Gastroesophageal sphincter (tissue), 4 donors: Measurements from ENCODE around the gene IMP4. TPM values are rescaled to one million over a fixed set of nuclear protein-coding genes. Genes with fewer than 3 reads are reported as not detected.

Source experiments
- ATAC-seq: fragments of 150-250 bp; one replicate; pipeline ENCODE4 v1.9.1; 2016; ENCODE audit warnings: mild to moderate bottlenecking, moderate library complexity
- H3K27ac ChIP-seq, 4 donors: fragments of 200-600 bp; sonication (generic) in 3 of 4; 1 replicate in 3 of 4; 2 replicates in 1 of 4; pipeline ENCODE4 v1.5.1; 2016 to 2019
- H3K27me3 ChIP-seq: fragments of 200-600 bp; sonication (generic); one replicate; pipeline ENCODE4 v1.5.1; 2019
- H3K36me3 ChIP-seq, 2 donors: fragments of 200-600 bp; sonication (generic); one replicate each; pipeline ENCODE4 v1.5.1; 2019; ENCODE audit warnings: control low read depth in 1 of 2
- H3K4me1 ChIP-seq, 3 donors: fragments of 200-600 bp; sonication (generic); 1 replicate in 2 of 3; 2 replicates in 1 of 3; pipeline ENCODE4 v1.5.1; 2016 to 2019; ENCODE audit warnings: control low read depth in 2 of 3
- H3K4me3 ChIP-seq, 2 donors: fragments of 200-600 bp; sonication (generic); one replicate each; pipeline ENCODE4 v1.5.1; 2019; ENCODE audit warnings: mild to moderate bottlenecking in 1 of 2, moderate library complexity in 1 of 2
- H3K9me3 ChIP-seq, 3 donors: fragments of 200-600 bp; sonication (generic); one replicate each; pipeline ENCODE4 v1.5.1; 2017 to 2019; ENCODE audit warnings: control low read depth in 2 of 3
- CTCF ChIP-seq, 4 experiments: fragments of 200-600 bp in 2 of 4; fragments of 450-650 bp in 2 of 4; sonication (generic) in 1 of 4; IDR thresholded peaks; one replicate each; pipeline ENCODE4 v1.5.1; 2017 to 2019; ENCODE audit warnings: antibody characterized with exemption in 4 of 4, mild to moderate bottlenecking in 2 of 4, moderate library complexity in 2 of 4
- EP300 ChIP-seq: sonication (generic); formaldehyde crosslinking; IDR thresholded peaks from one replicate; pipeline ENCODE4 v1.6.1; 2017; ENCODE audit warnings: antibody characterized with exemption, mild to moderate bottlenecking
- POLR2A ChIP-seq, 2 donors: fragments of 450-650 bp; IDR thresholded peaks; one replicate each; pipeline ENCODE4 v1.6.1; 2017; ENCODE audit warnings: antibody characterized with exemption in 2 of 2, mild to moderate bottlenecking in 2 of 2, moderate library complexity in 1 of 2
- POLR2AphosphoS5 ChIP-seq: sonication (generic); formaldehyde crosslinking; IDR thresholded peaks from one replicate; pipeline ENCODE4 v1.6.1; 2017; ENCODE audit warnings: antibody characterized with exemption
- WGBS, 2 donors: methylation state at CpG; one replicate each; pipeline ENCODE4 v1.1.5; 2018; ENCODE audit warnings: low coverage in 1 of 2; 5-methylcytosine and 5-hydroxymethylcytosine counted together
- total RNA-seq, 4 donors: library from RNA; depleted of rRNA; stranded (reverse); fragments of >200 nt; gene quantifications; one replicate each; pipeline ENCODE4 v1.1.0, GENCODE V29; 2016

The IMP4 gene
- total RNA-seq, 4 donors from 2014 or later = 78.8 to 143 (median 113) TPM

GRCh38 chr2:130375291-130376266 lies 32.9 kb downstream of the IMP4 start:
- no peak overlapping the region for H3K27ac ChIP-seq
- no peaks in the 10 kb centered on the region for H3K27me3 ChIP-seq
- H3K36me3 ChIP-seq = peaks cover 0 to 27% of the 10 kb centered on the region in 2 donors
- H3K9me3 ChIP-seq = no peaks in the 10 kb centered on the region
- WGBS, 2 donors = 91 to 94% methylated on average over 12 to 19 of the region's 19 CpGs
- H3K4me1 ChIP-seq = peaks cover 0 to 36% (median 17%) of the 10 kb centered on the region in 3 donors
- no peak for ATAC-seq
- TF ChIP-seq CTCF (IDR thresholded peaks at IDR 0.05) (no peak), POLR2A (IDR thresholded peaks at IDR 0.05) (no peak), EP300 (no peak), POLR2AphosphoS5 (no peak)
- no peak overlapping the region for H3K4me3 ChIP-seq

DNA sequence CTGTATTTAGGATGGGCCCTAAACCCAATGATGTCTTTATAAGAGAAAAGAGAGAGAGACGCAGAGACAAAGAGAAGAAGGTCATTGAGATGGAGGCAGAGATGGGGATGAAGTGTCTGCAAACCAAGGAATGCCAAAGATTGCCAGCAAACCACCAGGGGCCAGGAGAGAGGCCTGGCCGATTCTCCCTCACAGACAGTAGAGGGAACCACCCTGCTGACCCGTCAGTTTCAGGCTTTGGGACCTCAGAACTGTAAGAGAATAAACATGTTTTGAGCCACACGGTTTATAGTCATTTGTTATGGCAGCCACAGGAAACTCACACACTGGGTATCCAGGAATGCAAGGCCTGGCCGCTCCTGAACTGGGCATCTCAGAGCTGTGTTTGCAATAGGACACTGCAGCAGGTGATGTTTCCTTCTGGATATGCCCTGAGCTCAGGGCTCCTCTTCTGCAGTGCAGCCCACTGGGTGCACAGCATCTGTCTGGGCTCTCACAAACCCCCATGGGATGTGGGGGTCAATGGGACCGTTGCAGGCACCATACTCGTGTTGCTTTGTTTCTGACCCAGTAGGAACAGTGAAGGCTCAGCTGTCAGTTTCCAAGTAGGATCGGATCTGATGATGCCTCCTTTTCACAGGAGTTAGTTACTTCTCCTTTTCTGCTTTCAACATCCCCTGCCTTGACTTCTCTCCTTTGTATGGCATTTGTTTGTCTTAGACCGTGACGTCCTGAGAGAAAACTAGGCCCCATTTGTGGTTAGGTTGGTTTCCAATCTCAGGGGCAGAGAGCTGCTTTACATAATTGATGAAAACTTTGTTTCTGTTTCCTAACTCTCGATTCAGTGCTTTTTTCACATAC lies 34.0 kb downstream of the IMP4 start:
- H3K27ac ChIP-seq = no peak overlapping the region
- peaks cover 0 to 34% of the 10 kb centered on the region in 2 donors for H3K36me3 ChIP-seq
- H3K4me1 ChIP-seq = peaks cover 0 to 25% (median 10%) of the 10 kb centered on the region in 3 donors
- 57 to 60% methylated on average over 8 to 11 of the region's 11 CpGs for WGBS, 2 donors
- TF ChIP-seq EP300 (no peak), POLR2AphosphoS5 (no peak), POLR2A (IDR thresholded peaks at IDR 0.05) (no peak), CTCF (IDR thresholded peaks at IDR 0.05) (no peak)
- no peak overlapping the region for H3K4me3 ChIP-seq
- no peaks in the 10 kb centered on the region for H3K27me3 ChIP-seq
- no peak for ATAC-seq
- H3K9me3 ChIP-seq = no peaks in the 10 kb centered on the region

- no peak overlapping the region for H3K4me3 ChIP-seq
- peaks cover 0 to 41% of the 10 kb centered on the region in 2 donors for H3K36me3 ChIP-seq
- no peaks in the 10 kb centered on the region for H3K9me3 ChIP-seq
- H3K4me1 ChIP-seq = peaks cover 0 to 23% (median 10%) of the 10 kb centered on the region in 3 donors
- ATAC-seq = no peak
- no peak for TF ChIP-seq EP300
- no peak overlapping the region for H3K27ac ChIP-seq
- no peaks in the 10 kb centered on the region for H3K27me3 ChIP-seq
- WGBS, 2 donors = 88 to 94% methylated on average over 2 to 3 of the region's 5 CpGs
Observed at GRCh38 chr2:130377491-130377890, 34.8 kb downstream of the IMP4 start.

DNA sequence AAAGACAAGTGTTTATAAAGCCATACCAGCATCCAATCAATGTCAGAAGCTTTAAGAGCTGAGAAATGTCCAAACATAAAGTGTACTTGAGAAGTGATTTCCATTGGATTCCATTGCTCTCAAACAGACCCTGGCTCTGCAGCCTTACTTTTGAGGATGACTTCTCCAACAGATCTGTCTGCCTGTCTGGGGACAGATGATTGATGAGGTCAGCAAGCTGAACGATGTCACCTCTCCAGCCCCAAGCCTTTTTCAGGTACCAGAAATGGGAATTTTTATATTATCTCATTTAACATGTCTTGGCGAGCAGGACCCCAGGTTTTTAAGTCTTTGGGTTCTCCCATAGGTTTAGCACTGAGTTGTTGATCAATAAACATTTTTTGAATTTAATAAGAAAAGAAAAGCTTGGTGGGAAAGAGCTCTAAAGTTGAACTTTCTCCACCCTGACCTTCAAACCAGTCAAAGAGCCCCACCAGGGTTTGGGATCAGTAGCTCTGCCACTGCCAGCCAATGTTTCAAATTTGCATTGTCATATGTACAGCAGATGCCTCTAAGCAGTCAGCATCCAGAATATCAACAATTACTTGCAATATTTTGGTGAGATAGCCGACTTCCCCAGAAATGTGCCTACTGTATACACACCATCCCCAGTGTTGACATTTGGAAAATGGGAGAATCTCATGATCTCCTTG lies 35.7 kb downstream of the IMP4 start:
- 11 to 64% methylated on average over 1 to 2 of the region's 3 CpGs for WGBS, 2 donors
- no peak for ATAC-seq
- peaks cover 0 to 15% (median 6%) of the 10 kb centered on the region in 3 donors for H3K4me1 ChIP-seq

More for the DNA sequence above, 35.7 kb downstream of the IMP4 start:
- Histone ChIP-seq H3K4me3 (no peak overlapping the region), H3K36me3 (peaks cover 0 to 48% of the 10 kb centered on the region in 2 donors), H3K27me3 (no peaks in the 10 kb centered on the region), H3K9me3 (no peaks in the 10 kb centered on the region), H3K27ac (no peak overlapping the region)
- TF ChIP-seq CTCF (IDR thresholded peaks at IDR 0.05) (no peak), POLR2A (IDR thresholded peaks at IDR 0.05) (no peak), POLR2AphosphoS5 (no peak), EP300 (no peak)
